Measurements from ENCODE around the gene RPL18A. TPM values are rescaled to one million over a fixed set of nuclear protein-coding genes. Genes with fewer than 3 reads are reported as not detected.

Gene RPL18A

DNA sequence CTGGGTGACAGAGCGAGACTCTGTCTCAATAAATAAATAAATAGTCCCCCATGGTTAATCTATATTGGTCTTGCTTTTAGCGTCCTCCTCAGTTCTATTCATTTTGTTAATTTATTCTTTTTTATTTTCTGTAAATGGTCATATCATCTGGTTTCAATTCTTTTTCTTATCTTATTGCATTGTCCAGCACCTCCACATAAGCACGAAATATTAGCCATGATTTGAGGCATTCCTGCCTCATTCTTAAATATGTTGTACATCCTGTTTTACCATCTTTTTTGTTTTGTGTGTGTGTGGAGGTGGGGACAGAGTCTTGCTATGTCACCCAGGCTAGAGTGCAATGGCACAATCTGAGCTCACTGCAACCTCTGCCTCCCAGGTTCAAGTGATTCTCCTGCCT lies 48.5 kb downstream of the RPL18A start:
- DNase-seq (ENCODE audit: low spot score) = no peak
- Histone ChIP-seq H3K4me1 (ENCODE audit: control insufficient read depth in 2 of 2, insufficient read depth in 1 of 2, low read depth in 1 of 2, low read length in 2 of 2) (peaks cover 0 to 5% of the 10 kb centered on the region in 2 donors), H3K18ac (ENCODE audit: low read length) (no peak overlapping the region)

DNA sequence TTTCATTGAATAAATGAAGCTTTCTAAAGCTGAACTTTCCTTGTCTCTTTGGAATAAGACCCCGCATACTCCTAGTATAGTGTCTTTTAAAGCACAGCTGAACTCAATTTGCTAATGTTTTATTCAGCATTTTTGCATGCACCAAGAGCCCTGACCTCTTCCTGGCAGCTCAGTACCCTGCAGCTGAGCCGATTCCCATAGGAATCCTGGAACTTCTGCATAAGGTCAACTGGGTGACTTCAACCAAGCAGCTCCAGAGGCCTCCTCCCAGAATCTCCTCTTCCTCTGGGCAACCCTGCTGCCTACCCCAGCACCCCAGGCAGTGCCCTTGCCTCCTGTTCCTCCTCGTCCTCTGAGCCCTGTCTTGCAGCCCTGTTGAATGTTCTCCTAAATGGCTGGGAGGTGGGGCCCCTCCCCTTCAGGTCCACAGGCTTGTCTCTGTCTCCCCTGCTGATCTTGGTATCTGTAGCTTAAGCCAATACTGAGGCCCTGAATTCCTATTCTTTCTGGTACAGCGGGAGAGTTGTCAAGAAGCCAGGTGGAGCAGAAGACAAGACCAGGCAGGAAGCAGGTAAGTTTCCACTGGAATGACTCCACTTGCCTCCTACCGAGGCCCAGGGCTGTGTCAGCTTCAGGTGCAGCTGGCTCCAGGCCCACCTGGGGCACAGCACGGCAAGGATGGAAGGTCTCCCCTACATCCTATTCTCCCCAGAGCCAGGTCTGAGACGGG lies 49.5 kb downstream of the RPL18A start:
- Histone ChIP-seq H3K27ac (replicated peaks; ENCODE audit: low read length) (no peak overlapping the region), H2BK120ac (ENCODE audit: low read depth, low read length) (no peak overlapping the region), H2BK5ac (ENCODE audit: low read length) (no peak overlapping the region), H2AFZ (ENCODE audit: low read length) (no peak overlapping the region), H3K9me3 (replicated peaks in 1 of 2; ENCODE audit: control insufficient read depth in 2 of 2, insufficient read depth in 1 of 2, low read depth in 1 of 2, low read length in 2 of 2) (peaks cover 2 to 3% of the 10 kb centered on the region in 2 donors), H3K4me3 (ENCODE audit: low read length in 2 of 2) (peak overlapping the region in 1 of 2 donors; percentile 2), H3K79me1 (ENCODE audit: low read depth, low read length) (no peaks in the 10 kb centered on the region), H3K23ac (ENCODE audit: low read depth, low read length, poor library complexity) (no peak overlapping the region), H3K18ac (ENCODE audit: low read length) (peak overlapping the region; percentile 27), H3K4me1 (ENCODE audit: control insufficient read depth in 2 of 2, insufficient read depth in 1 of 2, low read depth in 1 of 2, low read length in 2 of 2) (peaks cover 0 to 5% of the 10 kb centered on the region in 2 donors), H2AK5ac (ENCODE audit: low read depth, low read length) (no peak overlapping the region), H3K36me3 (replicated peaks in 1 of 2; ENCODE audit: control insufficient read depth in 2 of 2, insufficient read depth in 2 of 2, low read length in 2 of 2) (no peaks in the 10 kb centered on the region), H3K27me3 (ENCODE audit: control insufficient read depth in 3 of 3, insufficient read depth in 3 of 3, low read depth in 1 of 3, low read length in 3 of 3) (peaks cover 0 to 3% (median 0%) of the 10 kb centered on the region in 3 experiments), H3K9ac (ENCODE audit: low read depth, low read length, poor library complexity) (no peak overlapping the region), H2BK12ac (ENCODE audit: low read length) (no peak overlapping the region), H4K91ac (ENCODE audit: low read depth, low read length, poor library complexity) (no peak overlapping the region), H3K14ac (ENCODE audit: low read length) (no peak overlapping the region), H4K8ac (ENCODE audit: low read depth, low read length) (no peak overlapping the region), H3K4me2 (ENCODE audit: insufficient read depth, low read length, poor library complexity, severe bottlenecking) (no peak overlapping the region), H2BK15ac (ENCODE audit: low read length) (no peak overlapping the region), H3K4ac (ENCODE audit: low read length) (no peak overlapping the region)
- no peak for DNase-seq (ENCODE audit: low spot score)
- WGBS, 2 donors (ENCODE audit: extremely low coverage in 2 of 2, insufficient read length in 2 of 2, insufficient replicate concordance in 1 of 2) = no CpG with 5 or more reads among the region's 7 CpGs

More for the DNA sequence above, 48.5 kb downstream of the RPL18A start:
- Histone ChIP-seq H2BK15ac (ENCODE audit: low read length) (no peak overlapping the region), H3K9ac (ENCODE audit: low read depth, low read length, poor library complexity) (no peak overlapping the region), H3K79me1 (ENCODE audit: low read depth, low read length) (no peaks in the 10 kb centered on the region), H3K14ac (ENCODE audit: low read length) (no peak overlapping the region), H2AFZ (ENCODE audit: low read length) (no peak overlapping the region), H3K27me3 (ENCODE audit: control insufficient read depth in 3 of 3, insufficient read depth in 3 of 3, low read depth in 1 of 3, low read length in 3 of 3) (peaks cover 0 to 3% (median 0%) of the 10 kb centered on the region in 3 experiments), H2BK120ac (ENCODE audit: low read depth, low read length) (no peak overlapping the region), H2BK5ac (ENCODE audit: low read length) (no peak overlapping the region), H3K4ac (ENCODE audit: low read length) (no peak overlapping the region), H3K4me2 (ENCODE audit: insufficient read depth, low read length, poor library complexity, severe bottlenecking) (no peak overlapping the region), H3K27ac (replicated peaks; ENCODE audit: low read length) (no peak overlapping the region), H3K36me3 (replicated peaks in 1 of 2; ENCODE audit: control insufficient read depth in 2 of 2, insufficient read depth in 2 of 2, low read length in 2 of 2) (no peaks in the 10 kb centered on the region), H3K4me3 (ENCODE audit: low read length in 2 of 2) (no peak overlapping the region), H2AK5ac (ENCODE audit: low read depth, low read length) (no peak overlapping the region), H3K23ac (ENCODE audit: low read depth, low read length, poor library complexity) (no peak overlapping the region), H3K9me3 (replicated peaks in 1 of 2; ENCODE audit: control insufficient read depth in 2 of 2, insufficient read depth in 1 of 2, low read depth in 1 of 2, low read length in 2 of 2) (peaks cover 0 to 2% of the 10 kb centered on the region in 2 donors), H2BK12ac (ENCODE audit: low read length) (no peak overlapping the region), H4K8ac (ENCODE audit: low read depth, low read length) (no peak overlapping the region), H4K91ac (ENCODE audit: low read depth, low read length, poor library complexity) (no peak overlapping the region)
- no CpG with 5 or more reads among the region's 3 CpGs for WGBS, 2 donors (ENCODE audit: extremely low coverage in 2 of 2, insufficient read length in 2 of 2, insufficient replicate concordance in 1 of 2)

DNA sequence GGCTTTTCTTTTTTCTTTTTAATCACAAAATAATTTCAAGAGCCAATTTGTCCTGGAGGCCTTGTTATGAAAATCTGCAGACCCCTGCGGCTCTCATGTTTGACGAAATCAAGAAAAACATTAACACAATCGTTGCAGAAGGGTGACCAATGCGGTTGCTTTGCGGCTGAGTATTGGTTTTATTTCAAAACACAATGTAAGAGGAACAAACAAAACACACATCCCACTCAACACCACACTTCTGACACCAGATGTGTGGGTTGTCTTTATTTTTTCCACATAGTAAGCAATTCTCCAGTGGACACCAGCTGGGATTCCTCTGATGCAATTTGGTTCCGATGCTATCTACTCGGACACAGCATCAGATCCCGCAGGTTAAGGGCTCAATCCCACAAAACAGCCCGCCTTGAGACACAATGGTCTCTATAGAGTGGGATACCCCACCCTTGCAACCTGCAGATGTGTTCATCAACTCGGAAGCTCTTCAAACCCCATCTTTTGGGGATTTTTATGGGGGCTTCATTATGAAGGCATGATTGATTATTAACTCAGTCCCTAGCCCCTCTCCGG lies 51.2 kb downstream of the RPL18A start:
- WGBS, 2 donors (ENCODE audit: extremely low coverage in 2 of 2, insufficient read length in 2 of 2, insufficient replicate concordance in 1 of 2) = no CpG with 5 or more reads among the region's 11 CpGs

More for the DNA sequence above, 51.2 kb downstream of the RPL18A start:
- Histone ChIP-seq H3K4me1 (ENCODE audit: control insufficient read depth in 2 of 2, insufficient read depth in 1 of 2, low read depth in 1 of 2, low read length in 2 of 2) (peaks cover 0 to 5% of the 10 kb centered on the region in 2 donors), H3K4ac (ENCODE audit: low read length) (no peak overlapping the region), H3K23ac (ENCODE audit: low read depth, low read length, poor library complexity) (no peak overlapping the region), H2BK5ac (ENCODE audit: low read length) (no peak overlapping the region), H3K18ac (ENCODE audit: low read length) (no peak overlapping the region), H2AFZ (ENCODE audit: low read length) (no peak overlapping the region), H2BK15ac (ENCODE audit: low read length) (no peak overlapping the region), H3K36me3 (replicated peaks in 1 of 2; ENCODE audit: control insufficient read depth in 2 of 2, insufficient read depth in 2 of 2, low read length in 2 of 2) (no peaks in the 10 kb centered on the region), H4K91ac (ENCODE audit: low read depth, low read length, poor library complexity) (no peak overlapping the region), H3K14ac (ENCODE audit: low read length) (no peak overlapping the region), H3K79me1 (ENCODE audit: low read depth, low read length) (no peaks in the 10 kb centered on the region), H3K4me2 (ENCODE audit: insufficient read depth, low read length, poor library complexity, severe bottlenecking) (no peak overlapping the region), H2BK12ac (ENCODE audit: low read length) (no peak overlapping the region), H2BK120ac (ENCODE audit: low read depth, low read length) (no peak overlapping the region), H3K9me3 (replicated peaks in 1 of 2; ENCODE audit: control insufficient read depth in 2 of 2, insufficient read depth in 1 of 2, low read depth in 1 of 2, low read length in 2 of 2) (peaks cover 2 to 3% of the 10 kb centered on the region in 2 donors), H3K4me3 (ENCODE audit: low read length in 2 of 2) (no peak overlapping the region), H3K27me3 (ENCODE audit: control insufficient read depth in 3 of 3, insufficient read depth in 3 of 3, low read depth in 1 of 3, low read length in 3 of 3) (peaks cover 0 to 3% (median 0%) of the 10 kb centered on the region in 3 experiments), H4K8ac (ENCODE audit: low read depth, low read length) (no peak overlapping the region), H3K9ac (ENCODE audit: low read depth, low read length, poor library complexity) (no peak overlapping the region), H3K27ac (replicated peaks; ENCODE audit: low read length) (no peak overlapping the region), H2AK5ac (ENCODE audit: low read depth, low read length) (no peak overlapping the region)
- DNase-seq (ENCODE audit: low spot score) = no peak

Small RNA genes within 50 kb of the gene (small RNA-seq; reads per million reads assigned to genes)
- not detected for gene SNORA68 (ENCODE audit: insufficient read depth)

Data from neuronal stem cell (in vitro differentiated cells).